Dedifferentiated amniotic fluid mesenchymal stem cell (primary cell): ENCODE data around the gene PEX13.
A peak's percentile ranks its signal among the peaks of the same experiment; 100 is the strongest.

Experiments used
- DNase-seq: peaks from one replicate; pipeline ENCODE4 v3.0.0-alpha.2; 2016; ENCODE audit errors: extremely low spot score

The PEX13 gene

DNA sequence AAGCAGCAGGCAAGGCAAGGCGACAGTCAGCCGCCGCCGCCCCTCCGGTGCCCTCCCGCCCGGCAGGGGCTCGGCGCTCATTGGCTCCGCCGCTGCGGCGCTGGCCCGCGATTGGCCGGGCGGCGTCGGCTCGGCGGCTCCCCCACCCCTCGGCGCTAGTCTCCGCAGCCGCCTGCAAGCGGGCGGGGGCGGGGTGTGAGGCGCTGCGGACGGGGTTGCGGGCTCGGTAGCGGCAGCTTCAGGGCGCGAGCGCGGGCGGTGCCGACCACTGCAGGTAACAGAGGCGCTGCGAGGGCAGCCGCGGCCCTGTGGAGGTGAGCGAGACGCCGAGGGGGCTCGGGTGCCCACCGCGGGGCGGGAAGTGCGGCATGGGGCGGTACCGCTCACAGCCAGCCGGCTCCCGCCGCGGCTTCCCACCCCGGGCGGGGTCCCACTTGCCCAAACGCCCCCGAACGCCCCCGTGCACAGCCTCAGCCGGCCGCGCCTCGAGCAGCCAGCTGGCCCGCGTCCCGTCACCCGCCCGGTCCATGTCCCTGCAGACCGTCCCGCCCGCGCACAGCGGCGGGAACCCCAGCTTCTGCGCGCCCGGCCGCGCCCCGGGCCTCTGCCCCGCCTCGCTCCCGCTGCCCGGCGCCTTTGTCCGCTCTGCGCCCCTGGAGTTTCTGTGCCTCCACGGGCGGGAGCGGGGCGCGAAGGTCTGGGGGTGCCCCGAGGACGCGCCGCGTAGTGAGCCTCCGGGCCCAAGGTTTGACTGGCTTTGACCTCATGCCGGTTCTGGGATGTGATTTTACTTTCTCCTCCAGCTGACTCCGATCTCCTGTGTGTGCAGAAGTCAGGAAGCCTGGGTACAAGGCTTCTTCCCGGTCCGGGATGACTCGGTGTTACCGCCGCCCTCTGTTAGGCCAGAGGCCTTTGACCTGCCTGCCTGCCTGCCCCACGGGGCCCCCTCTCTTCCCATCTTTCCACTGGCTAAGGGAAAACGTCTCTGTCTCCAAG, 48.5 kb downstream of the PEX13 start, which contains the start of gene SANBR:
TSS of gene SANBR (plus strand) at position 158 of the 996 bp plus-strand sequence. CDS start 4,480 bp downstream, outside the sequence.
- DNase-seq: peak; percentile 68

DNA sequence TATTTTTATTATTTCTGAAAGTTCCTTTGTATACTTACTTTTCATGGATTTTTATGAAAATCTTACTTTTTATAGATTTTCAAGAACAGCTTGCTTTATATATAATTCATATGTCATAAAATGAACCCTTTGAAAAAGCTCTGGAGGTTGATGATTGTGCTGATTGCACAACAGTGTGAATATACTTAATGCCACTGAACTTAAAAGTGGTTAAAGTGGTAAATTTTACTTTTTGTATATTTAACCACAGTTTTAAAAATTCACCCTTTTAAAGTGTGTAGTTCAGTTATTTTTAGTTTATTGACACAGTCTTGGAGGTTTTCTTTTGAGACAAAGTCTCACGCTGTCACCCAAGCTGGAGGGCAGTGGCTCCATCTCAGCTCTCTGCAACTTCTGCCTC, 56.6 kb downstream of the PEX13 start:
- DNase-seq: no peak

DNA sequence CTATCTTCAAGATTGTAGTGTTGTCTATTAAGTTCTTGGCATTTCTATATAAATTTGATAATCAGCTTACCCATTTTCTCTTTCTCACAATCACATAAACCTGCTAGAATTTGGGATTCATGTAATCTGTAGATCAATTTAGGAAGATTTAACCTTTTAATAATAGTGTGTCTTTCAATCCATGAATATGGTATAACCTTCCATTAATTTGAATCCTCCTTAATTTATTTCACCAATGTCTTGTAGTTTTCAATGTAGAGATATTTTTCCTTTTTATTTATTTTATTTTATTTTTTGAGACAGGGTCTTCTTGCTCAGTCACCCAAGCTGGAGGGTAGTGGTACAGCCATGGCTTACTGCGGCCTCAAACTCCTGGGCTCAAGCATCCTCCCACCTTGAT, 68.4 kb downstream of the PEX13 start:
- DNase-seq: no peak

DNA sequence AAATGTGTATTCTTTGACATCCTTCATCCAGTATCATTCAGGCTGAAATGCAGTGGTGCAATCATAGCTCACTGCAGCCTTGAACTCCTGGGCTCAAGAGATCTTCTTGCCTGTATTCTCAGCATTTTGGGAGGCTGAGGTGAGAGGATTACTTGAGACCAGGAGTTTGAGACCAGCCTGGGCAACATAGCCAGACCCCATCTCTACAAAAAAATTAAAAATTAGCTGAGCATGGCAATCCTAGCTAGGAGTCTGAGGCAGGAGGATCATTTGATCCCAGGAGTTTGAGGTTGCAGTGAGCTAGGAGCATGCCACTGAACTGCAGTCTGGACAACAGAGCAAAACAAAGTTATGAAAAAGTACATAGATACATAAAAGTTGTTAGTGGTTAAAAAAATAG, 72.3 kb downstream of the PEX13 start:
- no peak for DNase-seq

DNA sequence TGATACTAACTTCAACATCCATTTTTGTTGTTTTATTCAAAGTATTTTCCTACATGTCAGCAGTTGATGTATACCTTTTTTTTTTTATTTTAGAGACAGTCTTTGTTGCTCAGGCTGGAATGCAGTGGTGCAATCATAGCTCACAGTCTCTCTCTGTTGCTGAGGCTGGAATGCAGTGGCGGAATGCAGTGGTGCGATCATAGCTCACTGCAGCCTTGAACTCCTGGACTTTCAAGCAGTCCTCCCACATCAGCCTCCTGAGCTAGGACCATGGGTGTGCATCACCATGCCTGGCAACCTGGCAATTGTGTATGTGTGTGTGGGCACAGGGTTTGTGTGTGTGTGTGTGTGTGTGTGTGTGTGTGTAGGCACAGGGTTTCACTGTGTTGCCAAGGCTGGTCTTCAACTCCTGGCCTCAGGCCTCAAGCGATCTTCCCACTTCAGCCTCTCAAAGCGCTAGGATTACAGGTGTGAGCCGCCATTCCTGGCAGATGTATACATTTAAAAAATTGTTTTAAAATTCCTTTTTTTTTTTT, 72.9 kb downstream of the PEX13 start:
- DNase-seq: no peak

DNA sequence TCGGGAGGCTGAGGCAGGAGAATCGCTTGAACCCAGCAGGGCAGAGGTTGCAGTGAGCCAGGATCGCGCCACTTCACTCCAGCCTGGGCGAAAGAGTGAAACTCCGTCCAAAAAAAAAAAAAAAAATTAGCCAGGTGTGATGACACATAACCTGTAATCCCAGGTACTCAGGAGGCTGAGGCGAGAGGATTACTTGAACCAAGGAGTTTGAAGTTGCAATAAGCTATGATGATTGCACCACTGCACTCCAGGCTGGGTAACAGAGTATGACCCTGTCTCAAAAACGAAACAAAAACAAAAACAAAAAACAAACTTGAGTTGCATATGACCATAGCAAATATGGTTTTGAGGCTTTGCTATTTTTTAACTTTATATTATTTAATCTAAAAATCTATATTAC, 74.0 kb downstream of the PEX13 start:
- DNase-seq: no peak

DNA sequence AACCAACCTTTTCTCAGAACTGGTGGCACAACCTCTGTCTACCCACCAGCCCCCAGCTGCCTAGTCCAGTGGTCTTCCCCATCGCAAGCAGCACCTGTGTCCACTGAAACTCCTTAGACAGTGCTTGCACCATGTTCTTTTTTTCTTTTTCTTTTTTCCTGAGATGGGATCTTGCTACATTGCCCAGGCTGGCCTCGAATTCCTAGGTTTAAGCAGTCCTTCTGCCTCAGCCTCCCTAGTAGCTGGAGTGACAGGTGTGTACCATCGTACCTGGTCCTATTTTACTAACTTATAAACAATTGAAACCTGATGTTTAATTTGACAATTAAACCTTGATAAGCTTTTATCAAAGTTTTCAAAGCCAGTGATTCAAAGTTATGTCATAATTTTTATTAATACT, 78.9 kb downstream of the PEX13 start:
- no peak for DNase-seq

DNA sequence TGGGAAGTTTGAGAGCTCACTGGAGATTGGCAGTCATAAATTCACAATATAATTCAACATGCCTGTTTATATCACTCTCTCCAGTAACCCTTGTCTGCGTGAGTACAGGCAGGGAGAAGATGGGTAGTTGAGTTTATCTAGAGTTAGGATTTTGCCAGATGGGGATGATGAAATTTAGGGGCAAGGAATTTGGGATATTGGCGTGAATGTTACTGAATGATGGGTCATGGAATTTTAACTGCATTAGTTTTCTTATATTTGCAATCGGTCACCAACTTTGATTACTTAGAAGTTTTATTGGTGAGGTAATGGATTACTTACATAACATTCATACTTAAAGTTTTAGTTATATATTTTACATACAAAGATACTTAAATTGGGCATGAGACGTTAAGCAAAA, 83.3 kb downstream of the PEX13 start:
- DNase-seq: no peak
